ENCODE measurements around the gene NELL1. TPM values are rescaled to one million over a fixed set of nuclear protein-coding genes. Genes with fewer than 3 reads are reported as not detected.

NELL1 gene
- total and polyA plus RNA-seq, 2 experiments from 2014 or later: not detected

- no peak overlapping the region for H2AFZ ChIP-seq
- WGBS, 2 experiments (ENCODE audit: low coverage in 1 of 2, low lambda C conversion rate in 2 of 2, missing lambda C conversion rate in 2 of 2): 15 to 20% methylated on average over 3 of the region's 3 CpGs
- no peak overlapping the region for H3K27ac ChIP-seq
- H3K4me2 ChIP-seq (ENCODE audit: unreplicated experiment): no peak overlapping the region
- H3K4me3 ChIP-seq: no peak overlapping the region
- no peaks in the 10 kb centered on the region for H3K9me3 ChIP-seq (ENCODE audit: low read depth)
- H3F3A ChIP-seq (ENCODE audit: insufficient read depth): no peaks in the 10 kb centered on the region
- in situ Hi-C loops (cut with MboI): no loop called here
- TF ChIP-seq EZH2phosphoT487 (IDR thresholded peaks at IDR 0.05; ENCODE audit: insufficient read depth, low read depth) (no peak), EZH2 (IDR thresholded peaks at IDR 0.05; ENCODE audit: insufficient read depth, poor library complexity, severe bottlenecking) (no peak)
- H4K20me1 ChIP-seq (ENCODE audit: insufficient read depth): no peaks in the 10 kb centered on the region
- no peaks in the 10 kb centered on the region for H3K9me2 ChIP-seq (ENCODE audit: insufficient read depth)
- no peaks in the 10 kb centered on the region for H3K79me2 ChIP-seq (ENCODE audit: insufficient read depth)
- no peaks in the 10 kb centered on the region for H3K27me3 ChIP-seq (replicated peaks; ENCODE audit: insufficient read depth)
- H3K9ac ChIP-seq: no peak overlapping the region
- H3K36me3 ChIP-seq (ENCODE audit: low read depth): no peaks in the 10 kb centered on the region
- no peak for DNase-seq
- no peaks in the 10 kb centered on the region for H3K4me1 ChIP-seq (ENCODE audit: insufficient read depth)
Observed at GRCh38 chr11:20933958-20934357, 264.6 kb downstream of the NELL1 start.

- Histone ChIP-seq H3K9me3 (ENCODE audit: low read depth) (no peaks in the 10 kb centered on the region), H4K20me1 (ENCODE audit: insufficient read depth) (no peaks in the 10 kb centered on the region), H3K36me3 (ENCODE audit: low read depth) (no peaks in the 10 kb centered on the region), H3K79me2 (ENCODE audit: insufficient read depth) (no peaks in the 10 kb centered on the region), H3K4me2 (ENCODE audit: unreplicated experiment) (no peak overlapping the region), H3K9ac (no peak overlapping the region), H3K4me3 (no peak overlapping the region), H2AFZ (no peak overlapping the region), H3K9me2 (ENCODE audit: insufficient read depth) (no peaks in the 10 kb centered on the region), H3F3A (ENCODE audit: insufficient read depth) (no peaks in the 10 kb centered on the region), H3K27me3 (replicated peaks; ENCODE audit: insufficient read depth) (no peaks in the 10 kb centered on the region), H3K27ac (no peak overlapping the region), H3K4me1 (ENCODE audit: insufficient read depth) (no peaks in the 10 kb centered on the region)
- no peak for TF ChIP-seq EZH2 (IDR thresholded peaks at IDR 0.05; ENCODE audit: insufficient read depth, poor library complexity, severe bottlenecking)
- no peak for TF ChIP-seq EZH2phosphoT487 (IDR thresholded peaks at IDR 0.05; ENCODE audit: insufficient read depth, low read depth)
- no peak for DNase-seq
- WGBS, 2 experiments (ENCODE audit: low coverage in 1 of 2, low lambda C conversion rate in 2 of 2, missing lambda C conversion rate in 2 of 2): 9 to 20% methylated on average over 2 of the region's 2 CpGs
- in situ Hi-C loops (cut with MboI): no loop called here
Observed at GRCh38 chr11:20934516-20934915, 265.1 kb downstream of the NELL1 start.

- H3K27me3 ChIP-seq (replicated peaks; ENCODE audit: insufficient read depth): no peaks in the 10 kb centered on the region
- no peaks in the 10 kb centered on the region for H3K36me3 ChIP-seq (ENCODE audit: low read depth)
- no peaks in the 10 kb centered on the region for H4K20me1 ChIP-seq (ENCODE audit: insufficient read depth)
- no peak overlapping the region for H2AFZ ChIP-seq
- no peak overlapping the region for H3K4me3 ChIP-seq
- DNase-seq: no peak
- H3K27ac ChIP-seq: no peak overlapping the region
- no peaks in the 10 kb centered on the region for H3K9me2 ChIP-seq (ENCODE audit: insufficient read depth)
- no peak overlapping the region for H3K9ac ChIP-seq
- H3F3A ChIP-seq (ENCODE audit: insufficient read depth): no peaks in the 10 kb centered on the region
- in situ Hi-C loops (cut with MboI): no loop called here
- H3K4me1 ChIP-seq (ENCODE audit: insufficient read depth): no peaks in the 10 kb centered on the region
- no peak overlapping the region for H3K4me2 ChIP-seq (ENCODE audit: unreplicated experiment)
- no peaks in the 10 kb centered on the region for H3K79me2 ChIP-seq (ENCODE audit: insufficient read depth)
- TF ChIP-seq EZH2phosphoT487 (IDR thresholded peaks at IDR 0.05; ENCODE audit: insufficient read depth, low read depth): no peak
- TF ChIP-seq EZH2 (IDR thresholded peaks at IDR 0.05; ENCODE audit: insufficient read depth, poor library complexity, severe bottlenecking): no peak
- H3K9me3 ChIP-seq (ENCODE audit: low read depth): no peaks in the 10 kb centered on the region
- WGBS, 2 experiments (ENCODE audit: low coverage in 1 of 2, low lambda C conversion rate in 2 of 2, missing lambda C conversion rate in 2 of 2): 36 to 45% methylated on average over 7 of the region's 7 CpGs
Observed at GRCh38 chr11:20937826-20938225, 268.4 kb downstream of the NELL1 start.

DNA sequence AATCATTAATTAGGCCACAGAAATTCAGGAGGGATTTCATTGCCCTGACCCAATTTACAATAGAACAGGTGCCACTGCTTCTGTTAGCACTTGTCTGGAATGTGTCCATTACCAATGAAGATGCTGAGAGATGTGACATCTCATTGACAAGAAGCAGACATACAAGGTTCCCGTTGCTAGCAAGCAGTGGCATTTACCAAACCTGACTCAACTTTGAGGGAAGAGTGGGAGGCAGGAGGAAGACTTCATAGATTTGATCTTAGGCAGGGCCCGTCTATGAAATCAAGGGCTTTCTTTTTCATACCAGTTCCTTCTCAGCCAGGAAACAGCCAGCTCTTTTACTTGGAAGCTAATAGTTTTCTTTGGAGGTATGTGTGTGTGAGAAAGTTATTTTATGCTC, 280.2 kb downstream of the NELL1 start:
- TF ChIP-seq EZH2 (IDR thresholded peaks at IDR 0.05; ENCODE audit: insufficient read depth, poor library complexity, severe bottlenecking) (no peak), EZH2phosphoT487 (IDR thresholded peaks at IDR 0.05; ENCODE audit: insufficient read depth, low read depth) (no peak)
- Histone ChIP-seq H3K9ac (no peak overlapping the region), H3K4me1 (ENCODE audit: insufficient read depth) (no peaks in the 10 kb centered on the region), H3K36me3 (ENCODE audit: low read depth) (no peaks in the 10 kb centered on the region), H4K20me1 (ENCODE audit: insufficient read depth) (no peaks in the 10 kb centered on the region), H3K9me3 (ENCODE audit: low read depth) (no peaks in the 10 kb centered on the region), H3K27me3 (replicated peaks; ENCODE audit: insufficient read depth) (no peaks in the 10 kb centered on the region), H3K4me3 (no peak overlapping the region), H3K9me2 (ENCODE audit: insufficient read depth) (no peaks in the 10 kb centered on the region), H3K27ac (no peak overlapping the region), H2AFZ (no peak overlapping the region), H3K4me2 (ENCODE audit: unreplicated experiment) (no peak overlapping the region), H3F3A (ENCODE audit: insufficient read depth) (no peaks in the 10 kb centered on the region), H3K79me2 (ENCODE audit: insufficient read depth) (no peaks in the 10 kb centered on the region)
- 31% methylated on average over 2 of the region's 2 CpGs for WGBS, 2 experiments (ENCODE audit: low coverage in 1 of 2, low lambda C conversion rate in 2 of 2, missing lambda C conversion rate in 2 of 2)
- in situ Hi-C loops (cut with MboI): no loop called here
- DNase-seq: no peak

DNA sequence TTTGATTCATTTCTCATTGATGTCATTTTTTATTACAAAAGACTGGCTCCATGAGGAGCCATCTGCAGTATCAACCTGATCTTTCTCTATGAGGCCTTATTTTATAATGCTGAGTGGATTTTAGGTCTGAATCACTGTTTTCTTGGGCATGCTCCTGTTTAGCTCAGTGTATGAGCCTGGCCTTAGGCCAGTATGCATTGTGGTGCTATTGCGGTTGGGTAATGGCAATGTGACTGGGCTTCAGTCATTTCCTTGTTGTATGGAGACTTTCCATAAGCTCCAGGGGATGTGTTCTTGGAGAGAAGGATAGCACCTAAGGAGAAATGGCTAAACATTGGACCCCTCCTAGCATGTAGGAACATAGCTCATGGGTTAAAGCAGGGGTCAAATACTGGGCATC, 293.2 kb downstream of the NELL1 start:
- Histone ChIP-seq H3K27ac (no peak overlapping the region), H4K20me1 (ENCODE audit: insufficient read depth) (no peaks in the 10 kb centered on the region), H2AFZ (no peak overlapping the region), H3K4me1 (ENCODE audit: insufficient read depth) (no peaks in the 10 kb centered on the region), H3K9me3 (ENCODE audit: low read depth) (no peaks in the 10 kb centered on the region), H3F3A (ENCODE audit: insufficient read depth) (no peaks in the 10 kb centered on the region), H3K4me2 (ENCODE audit: unreplicated experiment) (no peak overlapping the region), H3K9me2 (ENCODE audit: insufficient read depth) (no peaks in the 10 kb centered on the region), H3K27me3 (replicated peaks; ENCODE audit: insufficient read depth) (no peaks in the 10 kb centered on the region), H3K36me3 (ENCODE audit: low read depth) (no peaks in the 10 kb centered on the region), H3K79me2 (ENCODE audit: insufficient read depth) (no peaks in the 10 kb centered on the region), H3K9ac (no peak overlapping the region), H3K4me3 (no peak overlapping the region)
- no peak for TF ChIP-seq EZH2phosphoT487 (IDR thresholded peaks at IDR 0.05; ENCODE audit: insufficient read depth, low read depth)
- 81 to 85% methylated on average over 1 of the region's 1 CpG for WGBS, 2 experiments (ENCODE audit: low coverage in 1 of 2, low lambda C conversion rate in 2 of 2, missing lambda C conversion rate in 2 of 2)
- in situ Hi-C loops (cut with MboI): no loop called here
- DNase-seq: no peak
